Stimulated activated memory B cell treated with anti-CD40 and anti-IgM and Interleukin-4, amounts not matched to agents 10 μg/mL and 1 μg/mL and 100 μg/mL, for 72 hours (primary cell): Measurements from ENCODE around the gene DENND10.
A peak's percentile ranks its signal among the peaks of the same experiment; 100 is the strongest.
"Not testable (repeated sequence)": the region's sequence is repeated elsewhere in the genome, so short reads cannot be mapped to it uniquely, and the experiment has no call there.

ENCODE experiments used
- ATAC-seq: fragments of 150-1000 bp; cut with Tn5 transposase; 2 replicates; pipeline ENCODE4 v1.10.0; 2021
- H3K27ac Mint-ChIP-seq: one replicate; pipeline ENCODE4 v1.8.0; 2022; ENCODE audit warnings: mild to moderate bottlenecking, mixed read lengths
- H3K27me3 Mint-ChIP-seq: one replicate; pipeline ENCODE4 v1.8.0; 2022; ENCODE audit warnings: mixed read lengths
- H3K36me3 Mint-ChIP-seq: one replicate; pipeline ENCODE4 v1.8.0; 2022; ENCODE audit warnings: mixed read lengths
- H3K4me1 Mint-ChIP-seq: one replicate; pipeline ENCODE4 v1.8.0; 2022; ENCODE audit warnings: mixed read lengths
- H3K4me3 Mint-ChIP-seq: one replicate; pipeline ENCODE4 v1.8.0; 2022; ENCODE audit warnings: mild to moderate bottlenecking, moderate library complexity, mixed read lengths
- H3K9me3 Mint-ChIP-seq: one replicate; pipeline ENCODE4 v1.8.0; 2022; ENCODE audit warnings: mixed read lengths

Gene DENND10

GRCh38 chr10:119136084-119136483 lies 32.2 kb downstream of the DENND10 start:
- no peak overlapping the region for H3K4me3 Mint-ChIP-seq
- ATAC-seq, result no peak
- peaks cover 40% of the 10 kb centered on the region for H3K36me3 Mint-ChIP-seq
- H3K27me3 Mint-ChIP-seq, result no peaks in the 10 kb centered on the region
- no peaks in the 10 kb centered on the region for H3K9me3 Mint-ChIP-seq
- H3K27ac Mint-ChIP-seq, result no peak overlapping the region
- H3K4me1 Mint-ChIP-seq, result peaks cover 16% of the 10 kb centered on the region

GRCh38 chr10:119137878-119138277 lies 34.0 kb downstream of the DENND10 start:
- not testable (repeated sequence) for H3K9me3 Mint-ChIP-seq, H3K4me3 Mint-ChIP-seq, H3K27ac Mint-ChIP-seq, H3K4me1 Mint-ChIP-seq, H3K27me3 Mint-ChIP-seq, ATAC-seq
- H3K36me3 Mint-ChIP-seq, result peaks cover 33% of the 10 kb centered on the region

DNA sequence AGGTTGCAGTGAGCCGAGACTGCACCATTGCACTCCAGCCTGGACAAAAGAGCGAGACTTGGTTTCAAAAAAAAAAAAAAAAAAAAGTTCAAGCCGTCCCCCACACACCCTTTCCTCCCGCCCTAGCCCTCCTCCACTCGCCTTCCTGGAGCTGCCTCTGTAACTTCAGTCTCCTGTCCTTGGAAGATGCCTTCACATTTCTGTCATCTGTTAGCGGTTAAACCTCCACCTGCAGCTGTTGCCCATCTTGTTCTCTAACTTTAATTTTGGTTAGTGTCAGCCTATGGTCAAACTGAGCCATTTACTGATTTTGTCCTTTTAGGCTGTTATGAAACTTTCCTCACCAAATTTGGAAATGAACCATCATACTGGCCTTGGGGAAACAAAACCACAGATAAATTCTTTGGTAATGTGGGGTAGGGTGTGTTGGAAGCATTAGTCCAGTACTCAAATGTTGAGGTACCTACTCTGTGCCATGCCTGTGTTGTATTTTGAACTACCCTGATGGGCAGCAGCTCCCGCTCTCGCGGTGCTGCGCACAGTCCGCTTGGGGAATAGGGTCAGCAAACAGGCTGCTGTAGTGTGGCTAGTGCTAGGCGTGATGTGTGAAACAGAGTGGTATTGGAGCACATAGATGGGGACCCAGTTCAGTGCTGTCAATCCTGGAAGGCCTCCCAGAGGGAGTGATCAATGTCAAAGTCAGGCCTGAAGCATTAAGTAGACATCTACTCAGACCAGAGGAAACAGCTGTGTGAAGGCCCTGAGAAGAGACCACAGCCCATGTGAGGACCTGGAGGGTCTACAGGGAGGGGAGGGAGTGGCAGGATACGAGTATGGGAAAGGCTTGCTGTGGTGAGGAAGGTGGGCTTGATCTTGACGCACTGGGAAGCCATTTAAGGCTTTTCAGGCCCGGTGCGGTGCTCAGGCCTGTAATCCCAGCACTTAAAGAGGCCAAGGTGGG lies 34.7 kb downstream of the DENND10 start:
- no peaks in the 10 kb centered on the region for H3K4me1 Mint-ChIP-seq

GRCh38 chr10:119139464-119140067 lies 35.7 kb downstream of the DENND10 start:
- Mint-ChIP-seq H3K36me3 (peaks cover 28% of the 10 kb centered on the region), H3K27me3 (no peaks in the 10 kb centered on the region), H3K9me3 (no peaks in the 10 kb centered on the region), H3K4me1 (no peaks in the 10 kb centered on the region), H3K27ac (no peak overlapping the region), H3K4me3 (no peak overlapping the region)
- peak; percentile 59 for ATAC-seq

More for the DNA sequence above, 34.7 kb downstream of the DENND10 start:
- Mint-ChIP-seq H3K9me3 (no peaks in the 10 kb centered on the region), H3K4me3 (no peak overlapping the region), H3K27me3 (no peaks in the 10 kb centered on the region), H3K36me3 (peaks cover 32% of the 10 kb centered on the region), H3K27ac (no peak overlapping the region)
- ATAC-seq, result no peak

GRCh38 chr10:119140603-119141245 lies 36.8 kb downstream of the DENND10 start:
- no peak overlapping the region for H3K4me3 Mint-ChIP-seq
- no peak for ATAC-seq
- no peaks in the 10 kb centered on the region for H3K27me3 Mint-ChIP-seq
- H3K36me3 Mint-ChIP-seq, result peaks cover 28% of the 10 kb centered on the region
- H3K9me3 Mint-ChIP-seq, result no peaks in the 10 kb centered on the region
- no peak overlapping the region for H3K27ac Mint-ChIP-seq
- H3K4me1 Mint-ChIP-seq, result no peaks in the 10 kb centered on the region

GRCh38 chr10:119143657-119144056 lies 39.7 kb downstream of the DENND10 start:
- H3K27ac Mint-ChIP-seq, result no peak overlapping the region
- no peak for ATAC-seq
- H3K36me3 Mint-ChIP-seq, result peaks cover 35% of the 10 kb centered on the region

DNA sequence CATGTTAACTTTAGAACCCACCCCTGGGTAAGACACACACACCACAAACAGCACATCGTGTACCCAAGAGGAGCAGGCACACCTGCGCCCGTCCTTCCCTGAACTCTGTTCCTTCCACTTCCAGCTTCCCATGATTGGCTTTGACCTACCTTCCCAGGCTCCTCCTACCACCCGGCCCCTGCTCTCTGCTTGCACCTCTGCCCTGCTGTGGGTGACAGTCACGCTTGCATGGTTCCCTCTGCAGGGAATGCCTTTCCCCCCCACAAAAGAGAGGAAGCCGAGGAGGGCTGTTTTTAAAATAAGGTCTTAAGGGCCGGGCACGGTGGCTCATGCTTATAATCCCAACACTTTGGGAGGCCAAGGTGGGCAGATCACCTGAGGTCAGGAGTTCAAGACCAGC lies 45.2 kb downstream of the DENND10 start:
- peaks cover 4% of the 10 kb centered on the region for H3K4me1 Mint-ChIP-seq
- H3K4me3 Mint-ChIP-seq, result no peak overlapping the region
- peaks cover 42% of the 10 kb centered on the region for H3K36me3 Mint-ChIP-seq
- no peak for ATAC-seq
- no peaks in the 10 kb centered on the region for H3K9me3 Mint-ChIP-seq
- peak overlapping the region; percentile 10 for H3K27ac Mint-ChIP-seq
- no peaks in the 10 kb centered on the region for H3K27me3 Mint-ChIP-seq

More at GRCh38 chr10:119143657-119144056, 39.7 kb downstream of the DENND10 start:
- no peak overlapping the region for H3K4me3 Mint-ChIP-seq
- no peaks in the 10 kb centered on the region for H3K4me1 Mint-ChIP-seq
- H3K9me3 Mint-ChIP-seq, result no peaks in the 10 kb centered on the region
- no peaks in the 10 kb centered on the region for H3K27me3 Mint-ChIP-seq

DNA sequence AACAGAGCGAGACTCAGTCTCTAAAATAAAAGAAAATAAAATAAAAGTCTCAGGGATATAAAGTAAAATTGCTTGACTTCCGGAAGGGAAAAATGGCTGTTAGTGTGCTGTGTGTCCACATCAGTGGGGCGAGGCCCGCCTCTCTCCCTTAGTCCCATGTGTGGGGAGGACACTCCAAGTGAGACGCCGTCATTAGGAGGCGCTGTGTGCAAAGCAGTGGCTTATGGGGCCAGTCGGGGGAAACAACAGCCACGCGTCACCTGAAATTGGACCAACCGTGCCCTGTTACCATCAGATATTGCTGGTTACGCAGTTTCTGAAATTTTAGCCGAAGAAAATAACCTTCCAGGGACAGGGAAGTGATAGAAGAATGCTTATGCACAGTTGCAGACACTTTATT lies 45.8 kb downstream of the DENND10 start:
- no peak overlapping the region for H3K4me3 Mint-ChIP-seq
- no peaks in the 10 kb centered on the region for H3K27me3 Mint-ChIP-seq
- ATAC-seq, result no peak
- H3K36me3 Mint-ChIP-seq, result peaks cover 47% of the 10 kb centered on the region
- peaks cover 4% of the 10 kb centered on the region for H3K4me1 Mint-ChIP-seq
- H3K27ac Mint-ChIP-seq, result no peak overlapping the region
- no peaks in the 10 kb centered on the region for H3K9me3 Mint-ChIP-seq

DNA sequence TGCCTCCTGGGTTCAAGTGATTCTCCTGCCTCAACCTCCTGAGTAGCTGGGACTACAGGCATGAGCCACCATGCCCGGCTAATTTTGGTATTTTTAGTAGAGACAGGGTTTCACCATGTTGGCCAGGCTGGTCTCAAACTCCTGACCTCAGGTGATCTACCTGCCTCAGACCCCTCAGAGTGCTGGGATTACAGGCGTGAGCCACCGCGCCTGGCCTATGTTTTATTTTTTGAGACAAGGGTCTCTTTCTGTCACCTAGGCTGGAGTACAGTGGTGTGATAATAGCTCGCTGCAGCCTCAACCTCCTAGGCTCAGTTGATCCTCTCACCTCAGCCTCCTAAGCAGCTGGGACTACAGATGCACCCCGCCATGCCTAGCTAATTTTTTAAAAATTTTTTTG lies 47.7 kb downstream of the DENND10 start:
- H3K36me3 Mint-ChIP-seq, result peaks cover 66% of the 10 kb centered on the region
- not testable (repeated sequence) for H3K4me3 Mint-ChIP-seq, H3K9me3 Mint-ChIP-seq, ATAC-seq, H3K4me1 Mint-ChIP-seq, H3K27ac Mint-ChIP-seq, H3K27me3 Mint-ChIP-seq

DNA sequence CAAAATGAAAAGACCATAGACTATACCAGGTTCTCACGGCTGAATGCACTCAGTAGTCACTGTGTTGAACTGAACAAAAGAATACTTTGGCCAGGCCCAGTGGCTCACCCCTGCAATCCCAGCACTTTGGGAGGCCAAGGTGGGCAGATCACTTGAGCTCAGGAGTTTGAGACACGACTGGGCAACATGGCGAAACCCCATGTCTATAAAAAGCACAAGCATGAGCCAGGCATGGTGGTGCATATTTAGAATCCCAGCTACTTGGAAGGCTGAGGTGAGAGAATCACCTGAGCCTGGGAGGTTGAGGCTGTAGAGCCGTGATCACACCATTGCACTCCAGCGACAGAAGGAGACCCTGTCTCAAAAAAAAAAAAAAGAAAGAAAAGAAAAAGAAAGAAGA lies 49.1 kb downstream of the DENND10 start:
- Mint-ChIP-seq H3K27me3 (no peaks in the 10 kb centered on the region), H3K27ac (no peak overlapping the region), H3K9me3 (no peaks in the 10 kb centered on the region), H3K4me1 (peaks cover 4% of the 10 kb centered on the region), H3K36me3 (peaks cover 64% of the 10 kb centered on the region), H3K4me3 (no peak overlapping the region)
- ATAC-seq, result no peak

GRCh38 chr10:119153661-119154060 lies 49.7 kb downstream of the DENND10 start:
- Mint-ChIP-seq H3K9me3 (no peaks in the 10 kb centered on the region), H3K4me3 (no peak overlapping the region)

GRCh38 chr10:119159332-119159731 lies 55.4 kb downstream of the DENND10 start:
- no peaks in the 10 kb centered on the region for H3K9me3 Mint-ChIP-seq
- H3K4me3 Mint-ChIP-seq, result no peak overlapping the region
- no peak for ATAC-seq
- H3K4me1 Mint-ChIP-seq, result peaks cover 18% of the 10 kb centered on the region
- H3K36me3 Mint-ChIP-seq, result peaks cover 74% of the 10 kb centered on the region
- no peaks in the 10 kb centered on the region for H3K27me3 Mint-ChIP-seq
- no peak overlapping the region for H3K27ac Mint-ChIP-seq

More at GRCh38 chr10:119153661-119154060, 49.7 kb downstream of the DENND10 start:
- ATAC-seq, result no peak
- H3K27ac Mint-ChIP-seq, result no peak overlapping the region
- peaks cover 4% of the 10 kb centered on the region for H3K4me1 Mint-ChIP-seq
- H3K36me3 Mint-ChIP-seq, result peaks cover 69% of the 10 kb centered on the region
- no peaks in the 10 kb centered on the region for H3K27me3 Mint-ChIP-seq

GRCh38 chr10:119161680-119162451 lies 58.0 kb downstream of the DENND10 start:
- no peak for ATAC-seq
- H3K9me3 Mint-ChIP-seq, result no peaks in the 10 kb centered on the region
- H3K4me3 Mint-ChIP-seq, result no peak overlapping the region
- peaks cover 36% of the 10 kb centered on the region for H3K4me1 Mint-ChIP-seq
- H3K27me3 Mint-ChIP-seq, result no peaks in the 10 kb centered on the region
- peaks cover 52% of the 10 kb centered on the region for H3K36me3 Mint-ChIP-seq
- H3K27ac Mint-ChIP-seq, result no peak overlapping the region

DNA sequence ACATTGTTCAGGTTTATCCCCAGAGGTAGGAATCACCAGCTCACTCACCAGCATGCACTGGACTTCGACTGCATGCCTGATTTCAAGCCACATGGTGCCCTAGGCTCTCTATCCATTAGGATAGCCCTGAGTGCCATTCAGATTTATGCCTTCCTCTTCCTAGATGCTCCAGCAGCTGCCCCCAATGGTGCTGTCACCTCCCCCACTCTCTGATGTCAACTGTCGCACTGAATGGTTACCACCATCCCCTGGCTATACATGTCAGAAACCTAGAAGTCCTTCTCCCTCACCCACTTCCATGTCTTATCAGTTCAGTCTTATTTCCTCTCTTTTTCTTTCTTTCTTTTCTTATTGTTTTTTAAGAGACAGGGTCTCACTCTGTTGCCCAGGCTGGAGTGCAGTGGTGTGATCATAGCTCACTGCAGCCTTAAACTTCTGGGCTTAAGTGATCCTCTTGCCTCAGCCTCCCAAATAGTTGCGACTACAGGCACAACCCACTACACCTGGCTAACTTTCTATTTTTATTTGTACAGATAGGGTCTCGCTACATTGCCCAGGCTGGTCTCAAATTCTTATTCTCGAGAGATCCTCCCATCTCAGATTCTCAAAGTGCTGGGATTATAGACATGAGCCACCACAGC lies 58.7 kb downstream of the DENND10 start:
- ATAC-seq, result no peak
- Mint-ChIP-seq H3K27me3 (no peaks in the 10 kb centered on the region), H3K36me3 (peaks cover 57% of the 10 kb centered on the region), H3K4me1 (peaks cover 37% of the 10 kb centered on the region), H3K4me3 (no peak overlapping the region), H3K9me3 (no peaks in the 10 kb centered on the region), H3K27ac (no peak overlapping the region)
